ENCODE measurements around the gene CHRNA9. TPM values are rescaled to one million over a fixed set of nuclear protein-coding genes. Genes with fewer than 3 reads are reported as not detected.

Gene CHRNA9
- total and polyA plus RNA-seq, 2 of the 13 experiments (the other 11 are each of a cell fraction or from before 2014, with no cell fraction given): not detected

GRCh38 chr4:40329805-40330204 is 5.3 kb upstream of the CHRNA9 start:
- TF ChIP-seq ZZZ3 (CRISPR knock-in tag; IDR thresholded peaks at IDR 0.05; ENCODE audit: borderline replicate concordance) (no peak), STAT5B (CRISPR knock-in tag; IDR thresholded peaks at IDR 0.05) (no peak), MED1 (CRISPR knock-in tag; IDR thresholded peaks at IDR 0.05) (no peak), ETV5 (CRISPR knock-in tag; IDR thresholded peaks at IDR 0.05; ENCODE audit: borderline replicate concordance) (no peak), ZNF143 (CRISPR knock-in tag; IDR thresholded peaks at IDR 0.05) (no peak), ELF1 (CRISPR knock-in tag; IDR thresholded peaks at IDR 0.05) (no peak), HIVEP1 (CRISPR knock-in tag; IDR thresholded peaks at IDR 0.05) (no peak), ZNF296 (CRISPR knock-in tag; conservative IDR thresholded peaks at IDR 0.05) (no peak), ZFP91 (CRISPR knock-in tag; IDR thresholded peaks at IDR 0.05; ENCODE audit: borderline replicate concordance) (no peak), KLF13 (CRISPR knock-in tag; IDR thresholded peaks at IDR 0.05) (no peak), MIER3 (CRISPR knock-in tag; IDR thresholded peaks at IDR 0.05; ENCODE audit: borderline replicate concordance) (no peak)
- TF ChIP-seq, protein P1, sequence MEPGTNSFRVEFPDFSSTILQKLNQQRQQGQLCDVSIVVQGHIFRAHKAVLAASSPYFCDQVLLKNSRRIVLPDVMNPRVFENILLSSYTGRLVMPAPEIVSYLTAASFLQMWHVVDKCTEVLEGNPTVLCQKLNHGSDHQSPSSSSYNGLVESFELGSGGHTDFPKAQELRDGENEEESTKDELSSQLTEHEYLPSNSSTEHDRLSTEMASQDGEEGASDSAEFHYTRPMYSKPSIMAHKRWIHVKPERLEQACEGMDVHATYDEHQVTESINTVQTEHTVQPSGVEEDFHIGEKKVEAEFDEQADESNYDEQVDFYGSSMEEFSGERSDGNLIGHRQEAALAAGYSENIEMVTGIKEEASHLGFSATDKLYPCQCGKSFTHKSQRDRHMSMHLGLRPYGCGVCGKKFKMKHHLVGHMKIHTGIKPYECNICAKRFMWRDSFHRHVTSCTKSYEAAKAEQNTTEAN (CRISPR knock-in tag; conservative IDR thresholded peaks at IDR 0.05): no peak
- H3K36me3 ChIP-seq (replicated peaks in 1 of 2; ENCODE audit: control insufficient read depth in 1 of 2, insufficient read depth in 2 of 2, low read length in 2 of 2): no peaks in the 10 kb centered on the region
- POLR2A ChIA-PET: no interaction called here
- DNase-seq (ENCODE audit: low spot score) (no peak), FAIRE-seq (no peak), ATAC-seq (no peak)
- H3K27me3 ChIP-seq (ENCODE audit: control insufficient read depth in 1 of 2, insufficient read depth in 2 of 2, low read length in 2 of 2): peaks cover under 1 to 2% of the 10 kb centered on the region in 2 experiments; a peak in 2 of 5 replicates
- H3K4me3 ChIP-seq (replicated peaks in 1 of 3; ENCODE audit: insufficient read depth in 1 of 3, low read depth in 2 of 3, low read length in 3 of 3): no peak overlapping the region
- intact Hi-C loops (cut with micrococcal nuclease; ENCODE audit: unreplicated experiment): no loop called here
- 47% methylated on average over 7 of the region's 7 CpGs for WGBS (ENCODE audit: low lambda C conversion rate)
- CTCF ChIA-PET (ENCODE audit: low intra/inter-chr PET ratio, low total read pairs): no interaction called here
- no peak overlapping the region for H2AFZ ChIP-seq (ENCODE audit: low read length)
- H3K4me2 ChIP-seq (ENCODE audit: low read depth, low read length): no peak overlapping the region
- H3K4me1 ChIP-seq (ENCODE audit: insufficient read depth, low read length): no peaks in the 10 kb centered on the region
- BruUV-seq (replicated peaks): no TSS peak
- H3K79me2 ChIP-seq (ENCODE audit: insufficient read depth, low read length): no peaks in the 10 kb centered on the region
- H4K20me1 ChIP-seq (ENCODE audit: insufficient read depth, low read length): no peaks in the 10 kb centered on the region
- H3K9ac ChIP-seq (ENCODE audit: insufficient read depth, low read depth, low read length): no peak overlapping the region
- no peak overlapping the region for H3K27ac ChIP-seq (ENCODE audit: extremely low read length, insufficient read depth, low read length)
- H3K9me3 ChIP-seq (ENCODE audit: low read length): no peaks in the 10 kb centered on the region
- in situ Hi-C loops (cut with HindIII; ENCODE audit: extremely low pct_ligation_motif_present, low pct_unique_long_range_greater_than_20kb): no loop called here
